MCF 10A (cell line): ENCODE data around the gene OR4X1. TPM values are rescaled to one million over a fixed set of nuclear protein-coding genes. Genes with fewer than 3 reads are reported as not detected.

Source experiments
- BruUV-seq: library from RNA; stranded (reverse); fragments of 400-500 nt; replicated peaks from 2 replicates; lab custom pipeline; 2021; lab: Mats Ljungman, UMichigan
- CTCF ChIA-PET: fragments of 300-600 bp; sonication (Branson Sonifier 250); formaldehyde crosslinking; extraction: SDS; loops from one replicate; lab custom pipeline; 2021; ENCODE audit warnings: antibody characterized with exemption, inconsistent platforms; lab: Yijun Ruan, JAX
- POLR2A ChIA-PET: fragments of 300-600, 350-650 bp; sonication (Branson Sonifier 250); formaldehyde crosslinking; extraction: SDS; loops from one replicate; lab custom pipeline; 2020; ENCODE audit warnings: antibody characterized with exemption, inconsistent platforms; lab: Yijun Ruan, JAX
- DNase-seq: peaks from one replicate; pipeline ENCODE4 v3.0.0-alpha.2; 2018; ENCODE audit not compliant: unreplicated experiment
- H3K27ac Mint-ChIP-seq: one replicate; pipeline ENCODE4 v1.8.0; 2022; ENCODE audit warnings: mild to moderate bottlenecking, low read depth, mixed read lengths; ENCODE audit not compliant: unreplicated experiment
- H3K27me3 Mint-ChIP-seq: one replicate; pipeline ENCODE4 v1.8.0; 2022; ENCODE audit warnings: mixed read lengths; ENCODE audit not compliant: insufficient read depth, unreplicated experiment
- H3K36me3 Mint-ChIP-seq: one replicate; pipeline ENCODE4 v1.8.0; 2022; ENCODE audit warnings: mild to moderate bottlenecking, moderate library complexity, mixed read lengths; ENCODE audit not compliant: insufficient read depth, unreplicated experiment
- H3K4me1 Mint-ChIP-seq: one replicate; pipeline ENCODE4 v1.8.0; 2022; ENCODE audit warnings: mixed read lengths; ENCODE audit not compliant: insufficient read depth, unreplicated experiment
- H3K4me3 Mint-ChIP-seq: one replicate; pipeline ENCODE4 v1.8.0; 2022; ENCODE audit warnings: mild to moderate bottlenecking, moderate library complexity, mixed read lengths; ENCODE audit not compliant: unreplicated experiment
- H3K9me3 Mint-ChIP-seq: one replicate; pipeline ENCODE4 v1.8.0; 2022; ENCODE audit warnings: mixed read lengths; ENCODE audit not compliant: unreplicated experiment
- intact Hi-C: fragments of 100-400 bp; cut with micrococcal nuclease; formaldehyde crosslinking; loops from 2 replicates; pipeline ENCODE4 v1.14.1; 2022
- total RNA-seq: library from RNA; stranded (reverse); gene quantifications from 2 replicates; pipeline ENCODE4 v1.2.3, GENCODE V29; 2022
- TF ChIP-seq, protein P1 (sequence below): fragments of 200-600 bp; IDR thresholded peaks from one replicate; pipeline ENCODE4 v1.8.0; 2022; ENCODE audit warnings: antibody characterized with exemption, mild to moderate bottlenecking; ENCODE audit not compliant: unreplicated experiment

OR4X1 gene
- total RNA-seq, 1 experiment from 2014 or later, result not detected

DNA sequence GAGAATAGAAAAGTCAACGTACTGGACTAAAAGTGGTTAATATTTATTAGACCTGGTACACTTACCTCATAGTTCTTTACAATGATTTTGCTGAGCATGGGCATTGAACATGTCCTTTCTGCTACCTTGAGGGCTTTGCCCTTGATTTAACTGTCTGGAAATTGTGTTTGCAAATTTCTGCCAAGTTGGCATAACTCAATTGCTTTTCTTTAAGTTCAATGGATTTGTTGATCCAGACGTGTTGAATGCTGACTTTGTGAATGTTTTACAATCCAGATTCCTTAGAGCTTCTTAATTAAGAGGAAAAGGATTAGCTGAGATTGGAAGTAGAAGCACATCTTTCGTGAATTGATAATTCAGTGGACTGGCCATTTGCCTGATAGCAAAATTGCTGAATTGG, 25.9 kb upstream of the OR4X1 start:
- TF ChIP-seq, protein P1, sequence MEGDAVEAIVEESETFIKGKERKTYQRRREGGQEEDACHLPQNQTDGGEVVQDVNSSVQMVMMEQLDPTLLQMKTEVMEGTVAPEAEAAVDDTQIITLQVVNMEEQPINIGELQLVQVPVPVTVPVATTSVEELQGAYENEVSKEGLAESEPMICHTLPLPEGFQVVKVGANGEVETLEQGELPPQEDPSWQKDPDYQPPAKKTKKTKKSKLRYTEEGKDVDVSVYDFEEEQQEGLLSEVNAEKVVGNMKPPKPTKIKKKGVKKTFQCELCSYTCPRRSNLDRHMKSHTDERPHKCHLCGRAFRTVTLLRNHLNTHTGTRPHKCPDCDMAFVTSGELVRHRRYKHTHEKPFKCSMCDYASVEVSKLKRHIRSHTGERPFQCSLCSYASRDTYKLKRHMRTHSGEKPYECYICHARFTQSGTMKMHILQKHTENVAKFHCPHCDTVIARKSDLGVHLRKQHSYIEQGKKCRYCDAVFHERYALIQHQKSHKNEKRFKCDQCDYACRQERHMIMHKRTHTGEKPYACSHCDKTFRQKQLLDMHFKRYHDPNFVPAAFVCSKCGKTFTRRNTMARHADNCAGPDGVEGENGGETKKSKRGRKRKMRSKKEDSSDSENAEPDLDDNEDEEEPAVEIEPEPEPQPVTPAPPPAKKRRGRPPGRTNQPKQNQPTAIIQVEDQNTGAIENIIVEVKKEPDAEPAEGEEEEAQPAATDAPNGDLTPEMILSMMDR, result no peak
- ChIA-PET POLR2A (no interaction called here), CTCF (no interaction called here)
- H3K4me3 Mint-ChIP-seq, result no peak overlapping the region
- no peak for DNase-seq
- H3K4me1 Mint-ChIP-seq, result no peaks in the 10 kb centered on the region
- no peaks in the 10 kb centered on the region for H3K27me3 Mint-ChIP-seq
- intact Hi-C loops, result no loop called here
- H3K36me3 Mint-ChIP-seq, result no peaks in the 10 kb centered on the region
- peaks cover 21% of the 10 kb centered on the region for H3K9me3 Mint-ChIP-seq
- no peak overlapping the region for H3K27ac Mint-ChIP-seq
- no TSS peak for BruUV-seq

DNA sequence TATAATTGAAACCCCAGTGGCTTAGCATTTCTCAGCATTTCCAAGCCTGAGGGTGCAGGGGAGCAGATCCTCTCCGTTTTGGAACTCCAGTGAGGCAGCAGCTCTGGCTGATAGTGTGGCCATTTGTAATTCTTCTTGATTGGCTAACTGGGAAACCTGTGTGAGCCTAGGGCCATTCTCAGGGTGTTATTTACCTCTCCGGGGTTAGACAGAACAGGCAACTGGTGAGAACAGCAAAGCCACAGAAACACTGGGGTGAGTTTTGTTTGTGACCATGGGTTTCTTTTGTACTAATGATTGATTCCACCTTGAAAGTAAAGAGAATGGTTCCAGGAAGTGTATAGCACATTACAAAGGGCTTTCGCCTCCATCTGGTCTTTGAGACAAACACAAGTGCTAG, 21.2 kb upstream of the OR4X1 start:
- TF ChIP-seq, protein P1, result no peak
- no TSS peak for BruUV-seq
- no peaks in the 10 kb centered on the region for H3K36me3 Mint-ChIP-seq
- no peak overlapping the region for H3K4me3 Mint-ChIP-seq
- intact Hi-C loops, result no loop called here
- H3K27me3 Mint-ChIP-seq, result no peaks in the 10 kb centered on the region
- ChIA-PET CTCF (no interaction called here), POLR2A (no interaction called here)
- no peak overlapping the region for H3K27ac Mint-ChIP-seq
- DNase-seq, result no peak
- no peaks in the 10 kb centered on the region for H3K4me1 Mint-ChIP-seq
- H3K9me3 Mint-ChIP-seq, result peaks cover 30% of the 10 kb centered on the region

DNA sequence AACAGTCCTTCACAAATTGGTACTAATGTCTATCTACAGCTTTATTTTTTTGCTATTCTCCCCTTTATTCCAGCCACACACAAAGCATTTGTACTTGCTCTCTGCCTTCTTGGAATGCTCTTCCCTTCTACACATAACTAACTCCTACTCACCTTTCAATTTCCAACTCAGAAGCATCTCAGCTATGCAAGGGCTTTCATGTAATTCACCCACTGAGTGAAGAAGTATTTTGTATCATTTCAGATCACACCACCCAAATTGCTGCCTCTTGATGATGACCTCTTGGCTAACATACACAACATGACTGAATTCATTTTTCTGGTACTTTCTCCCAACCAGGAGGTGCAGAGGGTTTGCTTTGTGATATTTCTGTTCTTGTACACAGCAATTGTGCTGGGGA, 18.9 kb upstream of the OR4X1 start, which contains the start of gene OR4X2:
Gene OR4X2, plus strand, starts transcription at position 301 of the 400 bp plus-strand sequence. Its CDS starts 0 bp downstream, at position 301.
- no peaks in the 10 kb centered on the region for H3K4me1 Mint-ChIP-seq
- no peaks in the 10 kb centered on the region for H3K36me3 Mint-ChIP-seq
- DNase-seq, result no peak
- intact Hi-C loops, result no loop called here
- H3K4me3 Mint-ChIP-seq, result no peak within 1 kb of the TSS
- no TSS peak for BruUV-seq
- POLR2A ChIA-PET, result no interaction called here
- peaks cover 30% of the 10 kb centered on the region for H3K9me3 Mint-ChIP-seq
- TF ChIP-seq, protein P1, result no peak
- no peak within 1 kb of the TSS for H3K27ac Mint-ChIP-seq
- H3K27me3 Mint-ChIP-seq, result no peaks in the 10 kb centered on the region
- CTCF ChIA-PET, result interaction anchor here (0.7 to 1.1 kb wide), 2 partner anchors 19 to 559 kb away, joined by 3 read pairs; partner anchors contain the start of gene OR4X1

DNA sequence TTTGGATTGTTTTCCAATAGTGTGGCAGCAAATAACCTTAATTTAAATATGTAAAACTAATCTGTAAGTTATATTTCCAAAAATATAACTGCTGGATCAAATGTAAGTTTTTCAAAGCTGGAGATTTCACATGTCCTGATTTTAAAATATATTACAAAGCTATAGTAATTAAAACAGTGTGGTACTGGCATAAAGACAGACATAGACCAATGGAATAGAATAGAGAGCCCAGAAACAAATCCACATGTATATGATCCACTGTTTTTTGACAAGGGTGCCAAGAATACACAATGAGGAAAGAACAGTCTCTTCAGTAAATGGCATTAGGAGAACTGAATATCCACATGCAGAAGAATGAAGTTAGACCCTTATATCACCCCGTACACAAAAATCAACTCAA, 14.8 kb upstream of the OR4X1 start:
- CTCF ChIA-PET, result no interaction called here
- Mint-ChIP-seq H3K4me3 (no peak overlapping the region), H3K36me3 (no peaks in the 10 kb centered on the region), H3K4me1 (no peaks in the 10 kb centered on the region), H3K9me3 (peaks cover 13% of the 10 kb centered on the region), H3K27me3 (no peaks in the 10 kb centered on the region), H3K27ac (no peak overlapping the region)
- TF ChIP-seq, protein P1, result no peak
- POLR2A ChIA-PET, result no interaction called here
- no peak for DNase-seq
- BruUV-seq, result no TSS peak
- intact Hi-C loops, result no loop called here
